Skeletal muscle satellite cell (primary cell): Measurements from ENCODE around the gene SCYL1.
A peak's percentile ranks its signal among the peaks of the same experiment; 100 is the strongest.

Source experiments
- H3K27me3 ChIP-seq: 2 replicates; pipeline ENCODE4 v1.7.0; 2013; ENCODE audit warnings: low read length; ENCODE audit not compliant: control insufficient read depth, insufficient read depth
- H3K36me3 ChIP-seq: 2 replicates; pipeline ENCODE4 v1.7.0; 2013; ENCODE audit warnings: mild to moderate bottlenecking, control low read depth, low read length; ENCODE audit not compliant: insufficient read depth
- H3K4me1 ChIP-seq: 2 replicates; pipeline ENCODE4 v1.7.0; 2013; ENCODE audit warnings: low read length; ENCODE audit not compliant: control insufficient read depth, insufficient read depth
- H3K4me2 ChIP-seq: 2 replicates; pipeline ENCODE4 v1.7.0; 2013; ENCODE audit warnings: mild to moderate bottlenecking, low read length
- H3K4me3 ChIP-seq: 2 replicates; pipeline ENCODE4 v1.7.0; 2013; ENCODE audit warnings: low read length
- H3K9ac ChIP-seq: 2 replicates; pipeline ENCODE4 v1.7.0; 2013; ENCODE audit warnings: mild to moderate bottlenecking, low read depth, low read length, moderate library complexity
- H3K9me3 ChIP-seq: replicated peaks from 2 replicates; pipeline ENCODE4 v1.7.0; 2013; ENCODE audit warnings: mild to moderate bottlenecking, control low read depth, low read length

Gene SCYL1

DNA sequence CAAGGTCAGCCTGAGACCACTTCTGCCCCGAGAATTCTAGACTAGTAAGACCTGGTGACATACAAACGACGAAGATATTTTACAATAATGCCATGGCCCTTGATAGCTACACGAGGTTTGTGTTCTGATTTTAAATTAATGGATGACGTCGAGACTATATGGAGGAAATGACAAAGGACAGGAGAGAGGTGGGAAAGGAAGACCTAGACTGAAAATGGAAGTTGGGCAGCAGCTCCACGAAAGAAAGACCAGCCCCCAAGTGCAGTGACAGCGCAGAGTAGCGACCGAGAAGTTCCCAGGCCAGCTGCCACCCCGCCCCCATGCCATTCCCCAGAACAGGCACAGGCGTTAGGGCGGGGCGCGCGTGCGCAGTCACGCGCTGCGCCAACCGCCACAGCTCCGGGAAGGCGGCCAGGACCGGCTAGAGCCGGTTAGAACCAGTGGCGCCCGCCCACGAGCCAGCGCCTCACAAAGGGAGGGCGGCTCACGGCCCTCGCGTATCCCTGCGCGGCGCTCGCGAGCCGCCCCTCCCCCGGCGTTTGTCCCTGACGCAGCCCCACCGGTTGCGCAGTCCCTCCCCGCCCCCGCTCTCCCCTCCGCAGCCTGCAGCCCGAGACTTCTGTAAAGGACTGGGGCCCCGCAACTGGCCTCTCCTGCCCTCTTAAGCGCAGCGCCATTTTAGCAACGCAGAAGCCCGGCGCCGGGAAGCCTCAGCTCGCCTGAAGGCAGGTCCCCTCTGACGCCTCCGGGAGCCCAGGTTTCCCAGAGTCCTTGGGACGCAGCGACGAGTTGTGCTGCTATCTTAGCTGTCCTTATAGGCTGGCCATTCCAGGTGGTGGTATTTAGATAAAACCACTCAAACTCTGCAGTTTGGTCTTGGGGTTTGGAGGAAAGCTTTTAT is 27.5 kb upstream of the SCYL1 start:
- peaks cover 53% of the 10 kb centered on the region for H3K4me1 ChIP-seq
- peaks cover 27% of the 10 kb centered on the region for H3K36me3 ChIP-seq
- H3K9me3 ChIP-seq, result no peaks in the 10 kb centered on the region
- H3K4me3 ChIP-seq, result peak overlapping the region; percentile 73
- peak overlapping the region; percentile 94 for H3K4me2 ChIP-seq
- H3K27me3 ChIP-seq, result no peaks in the 10 kb centered on the region
- peak overlapping the region; percentile 96 for H3K9ac ChIP-seq

GRCh38 chr11:65498042-65498726 is 26.7 kb upstream of the SCYL1 start:
- Histone ChIP-seq H3K4me3 (peak overlapping the region; percentile 73), H3K4me2 (peak overlapping the region; percentile 94), H3K9ac (peak overlapping the region; percentile 96), H3K27me3 (no peaks in the 10 kb centered on the region), H3K36me3 (peaks cover 35% of the 10 kb centered on the region), H3K9me3 (no peaks in the 10 kb centered on the region), H3K4me1 (peaks cover 45% of the 10 kb centered on the region)

DNA sequence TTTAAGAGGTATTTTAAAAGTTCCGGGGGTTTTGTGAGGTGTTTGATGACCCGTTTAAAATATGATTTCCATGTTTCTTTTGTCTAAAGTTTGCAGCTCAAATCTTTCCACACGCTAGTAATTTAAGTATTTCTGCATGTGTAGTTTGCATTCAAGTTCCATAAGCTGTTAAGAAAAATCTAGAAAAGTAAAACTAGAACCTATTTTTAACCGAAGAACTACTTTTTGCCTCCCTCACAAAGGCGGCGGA is 26.2 kb upstream of the SCYL1 start:
- Histone ChIP-seq H3K4me2 (peak overlapping the region; percentile 94), H3K27me3 (no peaks in the 10 kb centered on the region), H3K4me1 (peaks cover 40% of the 10 kb centered on the region), H3K36me3 (peaks cover 40% of the 10 kb centered on the region), H3K9me3 (no peaks in the 10 kb centered on the region), H3K4me3 (peak overlapping the region; percentile 73), H3K9ac (peak overlapping the region; percentile 96)

DNA sequence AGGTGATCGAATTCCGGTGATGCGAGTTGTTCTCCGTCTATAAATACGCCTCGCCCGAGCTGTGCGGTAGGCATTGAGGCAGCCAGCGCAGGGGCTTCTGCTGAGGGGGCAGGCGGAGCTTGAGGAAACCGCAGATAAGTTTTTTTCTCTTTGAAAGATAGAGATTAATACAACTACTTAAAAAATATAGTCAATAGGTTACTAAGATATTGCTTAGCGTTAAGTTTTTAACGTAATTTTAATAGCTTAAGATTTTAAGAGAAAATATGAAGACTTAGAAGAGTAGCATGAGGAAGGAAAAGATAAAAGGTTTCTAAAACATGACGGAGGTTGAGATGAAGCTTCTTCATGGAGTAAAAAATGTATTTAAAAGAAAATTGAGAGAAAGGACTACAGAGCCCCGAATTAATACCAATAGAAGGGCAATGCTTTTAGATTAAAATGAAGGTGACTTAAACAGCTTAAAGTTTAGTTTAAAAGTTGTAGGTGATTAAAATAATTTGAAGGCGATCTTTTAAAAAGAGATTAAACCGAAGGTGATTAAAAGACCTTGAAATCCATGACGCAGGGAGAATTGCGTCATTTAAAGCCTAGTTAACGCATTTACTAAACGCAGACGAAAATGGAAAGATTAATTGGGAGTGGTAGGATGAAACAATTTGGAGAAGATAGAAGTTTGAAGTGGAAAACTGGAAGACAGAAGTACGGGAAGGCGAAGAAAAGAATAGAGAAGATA is 25.7 kb upstream of the SCYL1 start, which contains the start of gene MALAT1:
TSS of gene MALAT1 (plus strand) at position 69 of the 736 bp plus-strand sequence.
- Histone ChIP-seq H3K9ac (peak within 1 kb of the TSS; percentile 96), H3K4me3 (peak within 1 kb of the TSS; percentile 88), H3K4me1 (peaks cover 37% of the 10 kb centered on the region)

DNA sequence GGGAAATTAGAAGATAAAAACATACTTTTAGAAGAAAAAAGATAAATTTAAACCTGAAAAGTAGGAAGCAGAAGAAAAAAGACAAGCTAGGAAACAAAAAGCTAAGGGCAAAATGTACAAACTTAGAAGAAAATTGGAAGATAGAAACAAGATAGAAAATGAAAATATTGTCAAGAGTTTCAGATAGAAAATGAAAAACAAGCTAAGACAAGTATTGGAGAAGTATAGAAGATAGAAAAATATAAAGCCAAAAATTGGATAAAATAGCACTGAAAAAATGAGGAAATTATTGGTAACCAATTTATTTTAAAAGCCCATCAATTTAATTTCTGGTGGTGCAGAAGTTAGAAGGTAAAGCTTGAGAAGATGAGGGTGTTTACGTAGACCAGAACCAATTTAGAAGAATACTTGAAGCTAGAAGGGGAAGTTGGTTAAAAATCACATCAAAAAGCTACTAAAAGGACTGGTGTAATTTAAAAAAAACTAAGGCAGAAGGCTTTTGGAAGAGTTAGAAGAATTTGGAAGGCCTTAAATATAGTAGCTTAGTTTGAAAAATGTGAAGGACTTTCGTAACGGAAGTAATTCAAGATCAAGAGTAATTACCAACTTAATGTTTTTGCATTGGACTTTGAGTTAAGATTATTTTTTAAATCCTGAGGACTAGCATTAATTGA is 25.0 kb upstream of the SCYL1 start:
- H3K4me3 ChIP-seq, result peak overlapping the region; percentile 88
- peaks cover 52% of the 10 kb centered on the region for H3K36me3 ChIP-seq
- peaks cover 30% of the 10 kb centered on the region for H3K4me1 ChIP-seq
- peak overlapping the region; percentile 76 for H3K4me2 ChIP-seq
- H3K9ac ChIP-seq, result peak overlapping the region; percentile 96
- H3K27me3 ChIP-seq, result no peaks in the 10 kb centered on the region
- H3K9me3 ChIP-seq, result no peaks in the 10 kb centered on the region

More for the DNA sequence above, 25.7 kb upstream of the SCYL1 start, which contains the start of gene MALAT1:
- no peaks in the 10 kb centered on the region for H3K27me3 ChIP-seq
- peaks cover 44% of the 10 kb centered on the region for H3K36me3 ChIP-seq
- H3K9me3 ChIP-seq, result no peaks in the 10 kb centered on the region
- H3K4me2 ChIP-seq, result peak within 1 kb of the TSS; percentile 94

DNA sequence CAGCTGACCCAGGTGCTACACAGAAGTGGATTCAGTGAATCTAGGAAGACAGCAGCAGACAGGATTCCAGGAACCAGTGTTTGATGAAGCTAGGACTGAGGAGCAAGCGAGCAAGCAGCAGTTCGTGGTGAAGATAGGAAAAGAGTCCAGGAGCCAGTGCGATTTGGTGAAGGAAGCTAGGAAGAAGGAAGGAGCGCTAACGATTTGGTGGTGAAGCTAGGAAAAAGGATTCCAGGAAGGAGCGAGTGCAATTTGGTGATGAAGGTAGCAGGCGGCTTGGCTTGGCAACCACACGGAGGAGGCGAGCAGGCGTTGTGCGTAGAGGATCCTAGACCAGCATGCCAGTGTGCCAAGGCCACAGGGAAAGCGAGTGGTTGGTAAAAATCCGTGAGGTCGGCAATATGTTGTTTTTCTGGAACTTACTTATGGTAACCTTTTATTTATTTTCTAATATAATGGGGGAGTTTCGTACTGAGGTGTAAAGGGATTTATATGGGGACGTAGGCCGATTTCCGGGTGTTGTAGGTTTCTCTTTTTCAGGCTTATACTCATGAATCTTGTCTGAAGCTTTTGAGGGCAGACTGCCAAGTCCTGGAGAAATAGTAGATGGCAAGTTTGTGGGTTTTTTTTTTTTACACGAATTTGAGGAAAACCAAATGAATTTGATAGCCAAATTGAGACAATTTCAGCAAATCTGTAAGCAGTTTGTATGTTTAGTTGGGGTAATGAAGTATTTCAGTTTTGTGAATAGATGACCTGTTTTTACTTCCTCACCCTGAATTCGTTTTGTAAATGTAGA is 24.3 kb upstream of the SCYL1 start:
- H3K36me3 ChIP-seq, result peaks cover 59% of the 10 kb centered on the region
- H3K9me3 ChIP-seq, result no peaks in the 10 kb centered on the region
- H3K4me2 ChIP-seq, result peak overlapping the region; percentile 76
- H3K27me3 ChIP-seq, result no peaks in the 10 kb centered on the region
- H3K4me3 ChIP-seq, result peak overlapping the region; percentile 88
- H3K4me1 ChIP-seq, result peaks cover 27% of the 10 kb centered on the region
- peak overlapping the region; percentile 96 for H3K9ac ChIP-seq

GRCh38 chr11:65501186-65501471 is 23.8 kb upstream of the SCYL1 start:
- Histone ChIP-seq H3K9ac (peak overlapping the region; percentile 96), H3K4me2 (peak overlapping the region; percentile 76), H3K27me3 (no peaks in the 10 kb centered on the region), H3K4me3 (peak overlapping the region; percentile 88), H3K9me3 (no peaks in the 10 kb centered on the region), H3K4me1 (peaks cover 24% of the 10 kb centered on the region), H3K36me3 (peaks cover 64% of the 10 kb centered on the region)

- H3K4me1 ChIP-seq, result peaks cover 22% of the 10 kb centered on the region
- H3K4me3 ChIP-seq, result peak overlapping the region; percentile 88
- peak overlapping the region; percentile 76 for H3K4me2 ChIP-seq
- no peaks in the 10 kb centered on the region for H3K27me3 ChIP-seq
- no peaks in the 10 kb centered on the region for H3K9me3 ChIP-seq
- H3K36me3 ChIP-seq, result peaks cover 69% of the 10 kb centered on the region
- H3K9ac ChIP-seq, result peak overlapping the region; percentile 96
Observed at GRCh38 chr11:65501472-65502273, 23.2 kb upstream of the SCYL1 start.

GRCh38 chr11:65502274-65502554 is 22.7 kb upstream of the SCYL1 start:
- Histone ChIP-seq H3K9ac (peak overlapping the region; percentile 96), H3K4me1 (peaks cover 17% of the 10 kb centered on the region), H3K36me3 (peaks cover 69% of the 10 kb centered on the region), H3K27me3 (no peaks in the 10 kb centered on the region), H3K4me2 (peak overlapping the region; percentile 76), H3K9me3 (no peaks in the 10 kb centered on the region), H3K4me3 (peak overlapping the region; percentile 88)
